Measurements from ENCODE around the gene CCDC157. TPM values are rescaled to one million over a fixed set of nuclear protein-coding genes. Genes with fewer than 3 reads are reported as not detected.
A peak's percentile ranks its signal among the peaks of the same experiment; 100 is the strongest.

Gene CCDC157
- total and polyA plus RNA-seq, 2 of the 4 experiments (the other 2 are of a cell fraction), result 0.90 to 2.2 TPM

- no peak for DNase-seq
- H3K79me1 ChIP-seq (ENCODE audit: low read depth in 1 of 2, low read length in 2 of 2), result peaks cover 14 to 52% of the 10 kb centered on the region in 2 experiments
- no peak overlapping the region for H3K56ac ChIP-seq (ENCODE audit: extremely low read depth, insufficient read depth, low read length)
- dilution Hi-C loops (cut with HindIII; ENCODE audit: low sequenced_read_pairs, unreplicated experiment), result no loop called here
- no peak overlapping the region for H2BK20ac ChIP-seq (ENCODE audit: low read depth, low read length)
- H3K18ac ChIP-seq (ENCODE audit: low read depth, low read length), result no peak overlapping the region
- no peaks in the 10 kb centered on the region for H3K9me3 ChIP-seq (ENCODE audit: control insufficient read depth, insufficient read depth, low read length)
- no TSS peak for BruUV-seq (replicated peaks)
- no peaks in the 10 kb centered on the region for H4K20me1 ChIP-seq (ENCODE audit: insufficient read depth, low read length)
- no peak overlapping the region for H3K4ac ChIP-seq (ENCODE audit: low read depth, low read length)
- no peak overlapping the region for H4K5ac ChIP-seq (ENCODE audit: low read depth, low read length)
- ChIA-PET CTCF (no interaction called here), POLR2A (ENCODE audit: unreplicated experiment) (no interaction called here)
- no peaks in the 10 kb centered on the region for H3K27me3 ChIP-seq (ENCODE audit: control insufficient read depth, insufficient read depth, low read length)
- H4K91ac ChIP-seq (ENCODE audit: insufficient read depth, low read depth, low read length), result no peak overlapping the region
- TF ChIP-seq NFE2L2 (IDR thresholded peaks at IDR 0.05; ENCODE audit: low read depth, low read length), result no peak
- TF ChIP-seq MAFK (IDR thresholded peaks at IDR 0.05; ENCODE audit: low read depth, low read length), result peak; percentile 91
- H4K8ac ChIP-seq (ENCODE audit: low read depth in 2 of 2, low read length in 2 of 2), result no peak overlapping the region
- peak overlapping the region; percentile 59 for H2BK5ac ChIP-seq (ENCODE audit: low read depth, low read length, poor library complexity, severe bottlenecking)
- H3K27ac ChIP-seq (ENCODE audit: insufficient read depth, low read length), result no peak overlapping the region
- intact Hi-C loops (cut with micrococcal nuclease), result no loop called here
- ATAC-seq (ENCODE audit: low read depth), result no peak
- no peak overlapping the region for H2BK15ac ChIP-seq (ENCODE audit: low read depth, low read length)
- H2BK120ac ChIP-seq (ENCODE audit: low read depth, low read length), result no peak overlapping the region
- no peak overlapping the region for H3K4me3 ChIP-seq (ENCODE audit: insufficient read depth, low read depth, low read length)
- H2AK5ac ChIP-seq (ENCODE audit: low read depth, low read length), result no peak overlapping the region
- H2AFZ ChIP-seq (replicated peaks; ENCODE audit: low read length, poor library complexity), result no peak overlapping the region
- no peak overlapping the region for H3K23ac ChIP-seq (ENCODE audit: low read depth, low read length)
- in situ Hi-C loops (cut with MboI; ENCODE audit: low sequenced_read_pairs), result no loop called here
- no peak overlapping the region; the same call in 1 of the 2 replicates for H3K14ac ChIP-seq (replicated peaks; ENCODE audit: low read depth, low read length)
- H3K9me1 ChIP-seq (ENCODE audit: insufficient read depth, low read length), result peaks cover 14% of the 10 kb centered on the region
- peaks cover 13% of the 10 kb centered on the region for H3K4me1 ChIP-seq (ENCODE audit: control insufficient read depth, insufficient read depth, low read length)
- H2AK9ac ChIP-seq (replicated peaks; ENCODE audit: low read depth, low read length, poor library complexity), result no peak overlapping the region
- H3K36me3 ChIP-seq (ENCODE audit: control insufficient read depth, insufficient read depth, low read length), result peaks cover 41% of the 10 kb centered on the region
- no peak overlapping the region for H3K4me2 ChIP-seq (ENCODE audit: low read depth, low read length)
- no CpG with 5 or more reads among the region's 1 CpG for WGBS, 2 experiments (ENCODE audit: extremely low coverage in 2 of 2, insufficient read length in 1 of 2)
- no peak overlapping the region for H3K9ac ChIP-seq (ENCODE audit: low read depth, low read length)
Measured at GRCh38 chr22:30416837-30417236, 60.0 kb downstream of the CCDC157 start.

Measured in IMR-90 (cell line).